Body of pancreas (tissue), 4 donors: ENCODE data around the gene PEPD. TPM values are rescaled to one million over a fixed set of nuclear protein-coding genes. Genes with fewer than 3 reads are reported as not detected.

Experiments used
- ATAC-seq: fragments of 150-250 bp; one replicate; pipeline ENCODE4 v1.9.1; 2016
- DNase-seq, 4 donors: peaks; one replicate each; pipeline ENCODE4 v3.0.0-alpha.2; 2019
- H3K27ac ChIP-seq, 4 donors: fragments of 200-600 bp; sonication (generic); 1 replicate in 3 of 4; 2 replicates in 1 of 4; pipeline versions ENCODE4 v1.5.1 to v1.6.1; 2016 to 2019; ENCODE audit warnings: mild to moderate bottlenecking in 1 of 4, mixed read lengths in 1 of 4, moderate library complexity in 1 of 4
- H3K27me3 ChIP-seq, 2 donors: fragments of 200-600 bp; sonication (generic); one replicate each; pipeline ENCODE4 v1.6.0; 2016; ENCODE audit warnings: mild to moderate bottlenecking in 1 of 2
- H3K36me3 ChIP-seq, 2 donors: fragments of 200-600 bp; sonication (generic); replicated peaks in 1 of 2; 2 replicates each; pipeline ENCODE4 v1.5.1; 2016; ENCODE audit warnings: low read depth in 2 of 2; ENCODE audit not compliant: insufficient read depth in 1 of 2
- H3K4me1 ChIP-seq: fragments of 200-600 bp; sonication (generic); one replicate; pipeline ENCODE4 v1.6.0; 2016
- H3K4me3 ChIP-seq, 2 donors: fragments of 200-600 bp; sonication (generic); 1 replicate in 1 of 2; 2 replicates in 1 of 2; pipeline ENCODE4 v1.5.1; 2016 to 2019
- H3K9me3 ChIP-seq, 3 donors: fragments of 200-600 bp; sonication (generic); 1 replicate in 2 of 3; 2 replicates in 1 of 3; pipeline ENCODE4 v1.5.1; 2016
- CTCF ChIP-seq, 7 experiments: fragments of 450-650 bp in 4 of 7; fragments of 200-600 bp in 3 of 7; sonication (generic) in 3 of 7; IDR thresholded peaks; one replicate each; pipeline ENCODE4 v1.5.1; 2016 to 2019; ENCODE audit warnings: antibody characterized with exemption in 7 of 7
- POLR2A ChIP-seq, 3 donors: fragments of 450-650 bp; IDR thresholded peaks; one replicate each; pipeline ENCODE4 v1.6.1; 2016; ENCODE audit warnings: antibody characterized with exemption in 3 of 3, mild to moderate bottlenecking in 2 of 3
- WGBS, 2 donors: methylation state at CpG; one replicate each; pipeline ENCODE4 v1.1.5; 2017; 5-methylcytosine and 5-hydroxymethylcytosine counted together
- intact Hi-C: fragments of 100-400 bp; cut with DNase I; formaldehyde crosslinking; loops from one replicate; pipeline ENCODE4 v1.15.1; 2023
- total RNA-seq, 2 donors: library from RNA; depleted of rRNA; stranded (reverse); fragments of >200 nt; gene quantifications; one replicate each; pipeline ENCODE4 v1.1.0, GENCODE V29; 2016

PEPD gene
- total RNA-seq, 2 donors from 2014 or later, result 33.2 to 54.7 TPM

GRCh38 chr19:33497131-33497777 lies 24.3 kb downstream of the PEPD start:
- DNase-seq (no peak), ATAC-seq (no peak)
- intact Hi-C loops, result no loop called here
- Histone ChIP-seq H3K27ac (no peak overlapping the region), H3K36me3 (no peaks in the 10 kb centered on the region), H3K4me3 (no peak overlapping the region), H3K4me1 (no peaks in the 10 kb centered on the region), H3K27me3 (no peaks in the 10 kb centered on the region), H3K9me3 (no peaks in the 10 kb centered on the region)
- WGBS, 2 donors, result 83 to 86% methylated on average over 12 to 15 of the region's 15 CpGs
- no peak for TF ChIP-seq CTCF (IDR thresholded peaks at IDR 0.05)
- no peak for TF ChIP-seq POLR2A (IDR thresholded peaks at IDR 0.05)

GRCh38 chr19:33496038-33496895 lies 25.3 kb downstream of the PEPD start:
- intact Hi-C loops, result no loop called here
- H3K27ac ChIP-seq, result no peak overlapping the region
- no peak for TF ChIP-seq POLR2A (IDR thresholded peaks at IDR 0.05)
- TF ChIP-seq CTCF (IDR thresholded peaks at IDR 0.05), result no peak
- ATAC-seq (no peak), DNase-seq (no peak)
- H3K4me3 ChIP-seq, result no peak overlapping the region
- 89 to 94% methylated on average over 20 to 29 of the region's 29 CpGs for WGBS, 2 donors
- no peaks in the 10 kb centered on the region for H3K9me3 ChIP-seq
- no peaks in the 10 kb centered on the region for H3K27me3 ChIP-seq
- no peaks in the 10 kb centered on the region for H3K36me3 ChIP-seq
- H3K4me1 ChIP-seq, result no peaks in the 10 kb centered on the region

GRCh38 chr19:33493401-33494275 lies 28.0 kb downstream of the PEPD start:
- intact Hi-C loops, result no loop called here

GRCh38 chr19:33492951-33493350 lies 28.6 kb downstream of the PEPD start:
- intact Hi-C loops, result no loop called here
- no peak for ATAC-seq
- Histone ChIP-seq H3K4me1 (no peaks in the 10 kb centered on the region), H3K9me3 (no peaks in the 10 kb centered on the region), H3K27ac (no peak overlapping the region), H3K27me3 (no peaks in the 10 kb centered on the region), H3K4me3 (no peak overlapping the region), H3K36me3 (no peaks in the 10 kb centered on the region)
- WGBS, 2 donors, result 88 to 93% methylated on average over 6 to 8 of the region's 8 CpGs
- TF ChIP-seq CTCF (IDR thresholded peaks at IDR 0.05), result no peak
- TF ChIP-seq POLR2A (IDR thresholded peaks at IDR 0.05), result no peak
- DNase-seq, result no peak

More at GRCh38 chr19:33493401-33494275, 28.0 kb downstream of the PEPD start:
- no peaks in the 10 kb centered on the region for H3K36me3 ChIP-seq
- H3K27ac ChIP-seq, result no peak overlapping the region
- H3K4me1 ChIP-seq, result no peaks in the 10 kb centered on the region
- no peaks in the 10 kb centered on the region for H3K9me3 ChIP-seq
- 85 to 91% methylated on average over 13 to 14 of the region's 14 CpGs for WGBS, 2 donors
- no peak overlapping the region for H3K4me3 ChIP-seq
- H3K27me3 ChIP-seq, result no peaks in the 10 kb centered on the region
- TF ChIP-seq CTCF (IDR thresholded peaks at IDR 0.05) (no peak), POLR2A (IDR thresholded peaks at IDR 0.05) (no peak)
- ATAC-seq, result no peak
- DNase-seq, result no peak
